Measurements from ENCODE around the gene PNKP.
"Not testable (repeated sequence)": the region's sequence is repeated elsewhere in the genome, so short reads cannot be mapped to it uniquely, and the experiment has no call there.

Gene PNKP

GRCh38 chr19:49820125-49820524, 47.3 kb downstream of the PNKP start:
- no peak for TF ChIP-seq CTCF (conservative IDR thresholded peaks at IDR 0.05; ENCODE audit: control insufficient read depth, insufficient read depth, low read depth, low read length)
- no peak for DNase-seq (ENCODE audit: low read depth)
- H3K4me3 ChIP-seq (ENCODE audit: control insufficient read depth, low read depth, low read length) = no peak overlapping the region

- not testable (repeated sequence) for DNase-seq (ENCODE audit: low read depth); H3K4me3 ChIP-seq (ENCODE audit: control insufficient read depth, low read depth, low read length)
Observed at GRCh38 chr19:49819452-49820115, 47.8 kb downstream of the PNKP start.

GRCh38 chr19:49818649-49819370, 48.6 kb downstream of the PNKP start:
- TF ChIP-seq CTCF (conservative IDR thresholded peaks at IDR 0.05; ENCODE audit: control insufficient read depth, insufficient read depth, low read depth, low read length) = no peak
- H3K4me3 ChIP-seq (ENCODE audit: control insufficient read depth, low read depth, low read length) = peak overlapping the region; percentile 96
- no peak for DNase-seq (ENCODE audit: low read depth)

- peak within 1 kb of the TSS; percentile 96 for H3K4me3 ChIP-seq (ENCODE audit: control insufficient read depth, low read depth, low read length)
- no peak for TF ChIP-seq CTCF (conservative IDR thresholded peaks at IDR 0.05; ENCODE audit: control insufficient read depth, insufficient read depth, low read depth, low read length)
- peak; percentile 77 for DNase-seq (ENCODE audit: low read depth)
Observed at GRCh38 chr19:49817964-49818648, 49.3 kb downstream of the PNKP start, which contains the start of gene MED25. TSS of gene MED25 (plus strand) at chr19:49818289. CDS start at chr19:49818342, 53 bp downstream.

- H3K4me3 ChIP-seq (ENCODE audit: control insufficient read depth, low read depth, low read length) = peak overlapping the region; percentile 96
- TF ChIP-seq CTCF (conservative IDR thresholded peaks at IDR 0.05; ENCODE audit: control insufficient read depth, insufficient read depth, low read depth, low read length) = no peak
- DNase-seq (ENCODE audit: low read depth) = no peak
Observed at GRCh38 chr19:49816590-49816989, 50.8 kb downstream of the PNKP start.

- TF ChIP-seq CTCF (conservative IDR thresholded peaks at IDR 0.05; ENCODE audit: control insufficient read depth, insufficient read depth, low read depth, low read length) = no peak
- H3K4me3 ChIP-seq (ENCODE audit: control insufficient read depth, low read depth, low read length) = peak overlapping the region; percentile 76
Observed at GRCh38 chr19:49814010-49814409, 53.4 kb downstream of the PNKP start.

More at GRCh38 chr19:49814010-49814409, 53.4 kb downstream of the PNKP start:
- no peak for DNase-seq (ENCODE audit: low read depth)
